ENCODE measurements around the gene NDUFA12. TPM values are rescaled to one million over a fixed set of nuclear protein-coding genes. Genes with fewer than 3 reads are reported as not detected.

NDUFA12 gene
- total and polyA plus RNA-seq, 2 of the 4 experiments (the other 2 are of a cell fraction) = 116 to 135 TPM

DNA sequence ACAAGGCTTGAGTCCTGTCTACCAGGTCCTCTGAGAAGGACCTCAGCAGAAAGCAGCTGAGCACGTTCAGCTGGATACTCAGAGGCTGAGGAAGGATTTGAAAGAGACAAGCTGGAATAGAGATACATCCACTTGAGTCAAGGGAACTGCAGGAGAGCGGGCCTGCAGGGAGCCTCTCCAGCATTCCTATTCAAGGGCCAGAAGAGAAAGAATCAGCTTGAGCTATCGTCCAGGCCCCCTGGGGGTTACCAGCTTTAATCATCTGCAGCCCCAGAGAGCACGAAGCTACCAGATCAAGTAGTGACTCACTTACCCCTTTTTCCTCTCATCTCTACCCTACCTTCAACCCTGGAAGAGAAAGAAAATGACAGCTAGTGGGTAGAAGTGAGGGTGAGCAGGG lies 80.9 kb downstream of the NDUFA12 start:
- H2AFZ ChIP-seq (replicated peaks; ENCODE audit: low read length, poor library complexity) = no peak overlapping the region
- no CpG with 5 or more reads among the region's 4 CpGs for WGBS, 2 experiments (ENCODE audit: extremely low coverage in 2 of 2, insufficient read length in 1 of 2)
- H2AK5ac ChIP-seq (ENCODE audit: low read depth, low read length) = no peak overlapping the region
- H3K27ac ChIP-seq (ENCODE audit: insufficient read depth, low read length) = no peak overlapping the region
- in situ Hi-C loops (cut with MboI; ENCODE audit: low sequenced_read_pairs) = no loop called here
- H3K9me1 ChIP-seq (ENCODE audit: insufficient read depth, low read length) = no peaks in the 10 kb centered on the region
- H4K20me1 ChIP-seq (ENCODE audit: insufficient read depth, low read length) = no peaks in the 10 kb centered on the region
- no peak for ATAC-seq (ENCODE audit: low read depth)
- H3K36me3 ChIP-seq (ENCODE audit: control insufficient read depth, insufficient read depth, low read length) = no peaks in the 10 kb centered on the region
- H2BK120ac ChIP-seq (ENCODE audit: low read depth, low read length) = no peak overlapping the region
- no peaks in the 10 kb centered on the region; the same call in 1 of the 2 replicates for H3K27me3 ChIP-seq (ENCODE audit: control insufficient read depth, insufficient read depth, low read length)
- no peak overlapping the region for H2BK20ac ChIP-seq (ENCODE audit: low read depth, low read length)
- H3K4ac ChIP-seq (ENCODE audit: low read depth, low read length) = no peak overlapping the region
- no peak overlapping the region for H3K56ac ChIP-seq (ENCODE audit: extremely low read depth, insufficient read depth, low read length)
- no peak overlapping the region for H2BK5ac ChIP-seq (ENCODE audit: low read depth, low read length, poor library complexity, severe bottlenecking)
- DNase-seq = no peak
- H3K18ac ChIP-seq (ENCODE audit: low read depth, low read length) = no peak overlapping the region
- H3K79me1 ChIP-seq (ENCODE audit: low read depth in 1 of 2, low read length in 2 of 2) = no peaks in the 10 kb centered on the region
- no peak overlapping the region for H3K14ac ChIP-seq (replicated peaks; ENCODE audit: low read depth, low read length)
- ChIA-PET POLR2A (ENCODE audit: unreplicated experiment) (no interaction called here), CTCF (interaction anchor here (0.6 kb wide), 1 partner anchor 353 kb away, joined by 3 read pairs; no protein-coding TSS in a partner anchor)
- no peak overlapping the region for H3K9ac ChIP-seq (ENCODE audit: low read depth, low read length)
- H2AK9ac ChIP-seq (replicated peaks; ENCODE audit: low read depth, low read length, poor library complexity) = no peak overlapping the region
- TF ChIP-seq MAFK (IDR thresholded peaks at IDR 0.05; ENCODE audit: low read depth, low read length) (no peak), BHLHE40 (IDR thresholded peaks at IDR 0.05; ENCODE audit: low read depth, low read length) (no peak), SMC3 (IDR thresholded peaks at IDR 0.05; ENCODE audit: low read depth, low read length) (no peak), RFX5 (IDR thresholded peaks at IDR 0.05; ENCODE audit: low read depth, low read length) (no peak), RAD21 (IDR thresholded peaks at IDR 0.05; ENCODE audit: low read length) (no peak)
- no peak overlapping the region for H4K91ac ChIP-seq (ENCODE audit: insufficient read depth, low read depth, low read length)
- no TSS peak for BruUV-seq (replicated peaks)
- H4K5ac ChIP-seq (ENCODE audit: low read depth, low read length) = no peak overlapping the region
- H3K4me2 ChIP-seq (ENCODE audit: low read depth, low read length) = no peak overlapping the region
- no peak overlapping the region for H4K8ac ChIP-seq (ENCODE audit: low read depth in 2 of 2, low read length in 2 of 2)
- H3K23ac ChIP-seq (ENCODE audit: low read depth, low read length) = no peak overlapping the region
- no peaks in the 10 kb centered on the region for H3K9me3 ChIP-seq (ENCODE audit: control insufficient read depth, insufficient read depth, low read length)
- H2BK15ac ChIP-seq (ENCODE audit: low read depth, low read length) = no peak overlapping the region
- no peaks in the 10 kb centered on the region for H3K4me1 ChIP-seq (ENCODE audit: control insufficient read depth, insufficient read depth, low read length)
- H3K4me3 ChIP-seq (ENCODE audit: insufficient read depth, low read depth, low read length) = no peak overlapping the region
- dilution Hi-C loops (cut with HindIII; ENCODE audit: low sequenced_read_pairs, unreplicated experiment) = no loop called here
- intact Hi-C loops (cut with micrococcal nuclease) = no loop called here

Other genes with a start within 250 kb of the NDUFA12 start
- gene NR2C1, start 69.9 kb upstream of the NDUFA12 start, total RNA-seq (2012; rRNA removed) = 12.7 and 17.2 TPM in 2 replicates
- 12.9 and 14.1 TPM in 2 replicates for gene NR2C1, start 69.9 kb upstream of the NDUFA12 start, polyA plus RNA-seq (2012; rRNA removed)
- 9.5 and 9.7 TPM in 2 replicates for gene FGD6, start 213.8 kb upstream of the NDUFA12 start, total RNA-seq (2012; rRNA removed)
- 2.0 and 2.6 TPM in 2 replicates for gene FGD6, start 213.8 kb upstream of the NDUFA12 start, polyA plus RNA-seq (2012; rRNA removed)
- 83.6 and 90.2 TPM in 2 replicates for gene VEZT, start 214.1 kb upstream of the NDUFA12 start, total RNA-seq (2012; rRNA removed)
- gene VEZT, start 214.1 kb upstream of the NDUFA12 start, polyA plus RNA-seq (2012; rRNA removed) = 44.6 and 54.5 TPM in 2 replicates